Measurements from ENCODE around the gene NFYB.
"Not testable (repeated sequence)": the region's sequence is repeated elsewhere in the genome, so short reads cannot be mapped to it uniquely, and the experiment has no call there.

DNA sequence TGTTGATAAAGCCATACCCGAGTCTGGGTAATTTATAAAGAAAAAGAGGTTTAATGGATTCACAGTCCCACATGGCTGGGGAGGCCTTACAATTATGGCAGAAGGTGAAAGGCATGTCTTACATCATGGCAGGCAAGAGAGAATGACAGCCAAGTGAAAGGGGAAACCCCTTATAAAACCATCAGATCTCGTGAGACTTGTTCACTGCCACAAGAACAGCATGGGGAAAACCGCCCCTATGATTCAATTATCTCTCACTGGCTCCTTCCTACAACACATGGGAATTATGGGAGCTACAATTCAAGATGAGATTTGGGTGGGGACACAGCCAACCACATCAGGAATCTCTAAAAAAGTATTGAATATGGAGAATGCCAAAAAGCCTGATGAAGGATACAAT lies 25.0 kb upstream of the NFYB start:
- TF ChIP-seq POLR2A, POLR2AphosphoS5 (IDR thresholded peaks at IDR 0.05): not testable (repeated sequence)
- TF ChIP-seq, protein P1, sequence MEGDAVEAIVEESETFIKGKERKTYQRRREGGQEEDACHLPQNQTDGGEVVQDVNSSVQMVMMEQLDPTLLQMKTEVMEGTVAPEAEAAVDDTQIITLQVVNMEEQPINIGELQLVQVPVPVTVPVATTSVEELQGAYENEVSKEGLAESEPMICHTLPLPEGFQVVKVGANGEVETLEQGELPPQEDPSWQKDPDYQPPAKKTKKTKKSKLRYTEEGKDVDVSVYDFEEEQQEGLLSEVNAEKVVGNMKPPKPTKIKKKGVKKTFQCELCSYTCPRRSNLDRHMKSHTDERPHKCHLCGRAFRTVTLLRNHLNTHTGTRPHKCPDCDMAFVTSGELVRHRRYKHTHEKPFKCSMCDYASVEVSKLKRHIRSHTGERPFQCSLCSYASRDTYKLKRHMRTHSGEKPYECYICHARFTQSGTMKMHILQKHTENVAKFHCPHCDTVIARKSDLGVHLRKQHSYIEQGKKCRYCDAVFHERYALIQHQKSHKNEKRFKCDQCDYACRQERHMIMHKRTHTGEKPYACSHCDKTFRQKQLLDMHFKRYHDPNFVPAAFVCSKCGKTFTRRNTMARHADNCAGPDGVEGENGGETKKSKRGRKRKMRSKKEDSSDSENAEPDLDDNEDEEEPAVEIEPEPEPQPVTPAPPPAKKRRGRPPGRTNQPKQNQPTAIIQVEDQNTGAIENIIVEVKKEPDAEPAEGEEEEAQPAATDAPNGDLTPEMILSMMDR (IDR thresholded peaks at IDR 0.05), result not testable (repeated sequence)

Data from sigmoid colon (tissue), 4 donors.